ENCODE data around the gene RPS13.
"Not testable (repeated sequence)": the region's sequence is repeated elsewhere in the genome, so short reads cannot be mapped to it uniquely, and the experiment has no call there.

The RPS13 gene

DNA sequence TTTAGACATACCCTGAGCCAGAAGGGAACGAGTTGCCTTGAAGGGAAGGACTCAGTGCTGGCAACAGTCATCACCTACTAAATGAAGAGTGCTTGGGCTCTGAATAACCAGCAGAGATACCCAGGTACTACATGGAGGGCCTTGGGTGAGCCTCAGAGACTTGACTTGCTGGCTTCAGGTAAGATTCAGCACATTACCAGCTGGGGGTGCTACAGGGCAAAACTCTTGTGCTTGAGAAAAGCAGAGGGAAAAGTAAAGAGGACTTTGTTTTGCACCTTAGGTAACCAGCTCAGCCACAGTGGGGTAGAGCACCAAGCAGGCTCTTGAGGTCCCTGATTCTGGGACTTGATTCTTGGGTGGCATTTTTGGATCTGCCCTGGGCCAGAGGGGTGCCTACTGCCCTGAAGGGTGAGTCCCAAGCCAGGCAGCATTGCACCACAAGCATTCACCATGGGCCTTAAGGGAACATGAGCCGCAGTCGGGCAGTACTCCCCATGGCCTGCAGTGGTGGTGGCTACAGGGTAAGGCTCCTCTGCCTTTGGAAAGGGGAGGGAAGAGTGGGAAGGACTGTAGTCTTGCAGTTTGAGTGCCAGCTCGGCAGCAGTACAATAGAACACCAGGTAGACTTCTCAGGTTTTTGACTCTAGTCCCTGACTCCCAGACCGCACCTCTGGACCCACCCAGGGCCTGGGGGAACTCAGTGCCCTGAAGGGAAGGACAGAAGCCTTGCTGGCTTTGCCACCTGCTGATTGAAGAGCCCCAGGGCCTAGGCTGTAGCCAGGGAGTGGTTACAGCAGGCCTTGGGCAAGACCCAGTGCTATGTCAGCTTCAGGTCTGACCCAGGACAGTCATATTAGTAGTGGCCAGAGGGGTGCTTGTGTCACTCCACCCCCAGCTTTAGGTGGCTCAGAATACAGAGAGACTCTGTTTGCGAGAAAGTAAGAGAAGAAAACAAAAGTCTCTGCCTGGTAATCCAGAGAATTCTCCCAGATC is 40.5 kb downstream of the RPS13 start:
- no peak for DNase-seq (ENCODE audit: low read depth in 2 of 2)

DNA sequence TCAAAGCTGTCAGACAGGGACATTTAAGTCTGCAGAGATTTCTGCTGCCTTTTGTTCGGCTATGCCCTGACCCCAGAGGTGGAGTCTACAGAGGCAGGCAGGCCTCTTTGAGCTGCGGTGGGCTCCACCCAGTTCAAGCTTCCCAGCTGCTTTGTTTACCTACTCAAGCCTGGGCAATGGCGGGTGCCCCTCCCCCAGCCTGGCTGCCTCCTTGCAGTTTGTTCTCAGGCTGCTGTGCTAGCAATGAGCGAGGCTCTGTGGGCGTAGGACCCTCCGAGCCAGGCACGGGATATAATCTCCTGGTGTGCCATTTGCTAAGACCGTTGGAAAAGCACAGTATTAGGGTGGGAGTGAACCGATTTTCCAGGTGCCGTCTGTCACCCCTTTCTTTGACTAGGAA is 43.4 kb downstream of the RPS13 start:
- DNase-seq (ENCODE audit: low read depth in 2 of 2) = not testable (repeated sequence)

GRCh38 chr11:17026487-17027082 is 50.9 kb downstream of the RPS13 start:
- DNase-seq (ENCODE audit: low read depth in 2 of 2) = no peak

DNA sequence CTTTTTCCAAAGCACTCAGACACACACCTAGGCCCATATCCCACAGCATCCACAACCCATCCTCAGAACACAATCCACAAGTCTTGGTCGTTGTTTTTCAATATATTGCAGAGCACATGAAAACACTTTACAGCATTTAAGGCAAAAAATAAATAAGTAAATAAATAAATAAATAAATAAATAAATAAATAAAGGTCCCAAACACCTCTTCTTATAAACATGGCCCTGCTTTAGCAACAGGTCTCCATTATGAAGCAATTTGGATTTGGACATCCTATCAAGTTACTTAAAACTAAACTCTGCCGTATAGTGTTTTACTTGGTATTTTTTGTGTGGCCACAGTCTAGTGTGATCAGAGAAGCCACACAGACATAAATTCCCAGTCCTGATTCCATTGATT is 52.5 kb downstream of the RPS13 start:
- DNase-seq (ENCODE audit: low read depth in 2 of 2) = no peak

All from stimulated activated CD8-positive, alpha-beta memory T cell treated with anti-CD3 and anti-CD28 coated beads, Interleukin-2, amount 100 ng/mL, for 1 hour (primary cell).